GM21529 (cell line): ENCODE measurements around the gene NINJ1.

ENCODE experiments used
- ATAC-seq: cut with Tn5 transposase; IDR thresholded peaks from one replicate; pipeline ENCODE4 v1.9.1; 2021; ENCODE audit not compliant: unreplicated experiment

The NINJ1 gene

GRCh38 chr9:93132946-93133680 lies 938 bp downstream of the NINJ1 start:
- ATAC-seq: no peak

GRCh38 chr9:93132287-93132927 lies 1.6 kb downstream of the NINJ1 start:
- no peak for ATAC-seq

- ATAC-seq: no peak
Observed at GRCh38 chr9:93131599-93132286, 2.3 kb downstream of the NINJ1 start.

- ATAC-seq: no peak
Observed at GRCh38 chr9:93130861-93131481, 3.1 kb downstream of the NINJ1 start.

GRCh38 chr9:93129691-93130500 lies 4.2 kb downstream of the NINJ1 start:
- no peak for ATAC-seq

- no peak for ATAC-seq
Observed at GRCh38 chr9:93129286-93129685, 4.8 kb downstream of the NINJ1 start.

- ATAC-seq: no peak
Observed at GRCh38 chr9:93128715-93129224, 5.3 kb downstream of the NINJ1 start.

- no peak for ATAC-seq
Observed at GRCh38 chr9:93128011-93128714, 5.9 kb downstream of the NINJ1 start.

- no peak for ATAC-seq
Observed at GRCh38 chr9:93127395-93127911, 6.6 kb downstream of the NINJ1 start.

- no peak for ATAC-seq
Observed at GRCh38 chr9:93126825-93127368, 7.2 kb downstream of the NINJ1 start.

- ATAC-seq: no peak
Observed at GRCh38 chr9:93126151-93126781, 7.8 kb downstream of the NINJ1 start.

GRCh38 chr9:93125331-93125894 lies 8.6 kb downstream of the NINJ1 start:
- ATAC-seq: no peak

GRCh38 chr9:93124793-93125192 lies 9.3 kb downstream of the NINJ1 start:
- no peak for ATAC-seq

GRCh38 chr9:93123561-93124283 lies 10.3 kb downstream of the NINJ1 start:
- ATAC-seq: no peak

- ATAC-seq: no peak
Observed at GRCh38 chr9:93122721-93123221, 11.3 kb downstream of the NINJ1 start.

GRCh38 chr9:93121316-93122241 lies 12.5 kb downstream of the NINJ1 start:
- ATAC-seq: no peak

- no peak for ATAC-seq
Observed at GRCh38 chr9:93120846-93121315, 13.2 kb downstream of the NINJ1 start.
